CD4-positive, alpha-beta T cell treated with Interleukin-15 for 4 hours (primary cell): ENCODE data around the gene RAB24.
"Not testable (repeated sequence)": the region's sequence is repeated elsewhere in the genome, so short reads cannot be mapped to it uniquely, and the experiment has no call there.

ENCODE experiments used
- DNase-seq: peaks from one replicate; pipeline ENCODE4 v3.0.0-alpha.2; 2020; ENCODE audit warnings: low spot score

Gene RAB24

DNA sequence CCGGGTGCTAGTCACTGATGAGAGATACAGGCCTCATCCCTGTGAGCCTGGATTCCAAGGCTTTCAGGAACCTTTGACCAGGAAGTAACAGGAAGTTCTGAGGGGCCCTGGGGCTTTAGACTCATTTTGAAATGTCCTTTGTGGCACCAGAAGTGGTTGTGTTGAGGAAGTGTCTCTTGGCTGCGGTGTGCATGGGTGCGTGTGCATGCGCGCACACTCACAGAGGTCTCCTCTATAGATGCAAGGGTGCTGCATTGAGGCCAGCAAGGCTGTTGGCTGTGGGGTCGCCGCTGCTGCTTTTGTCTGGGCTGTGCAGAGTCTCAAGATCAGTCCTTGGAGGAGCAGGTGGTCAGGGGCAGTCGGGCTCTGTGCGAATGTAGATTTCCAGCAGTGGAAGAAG lies 7.6 kb downstream of the RAB24 start:
- DNase-seq, result no peak

DNA sequence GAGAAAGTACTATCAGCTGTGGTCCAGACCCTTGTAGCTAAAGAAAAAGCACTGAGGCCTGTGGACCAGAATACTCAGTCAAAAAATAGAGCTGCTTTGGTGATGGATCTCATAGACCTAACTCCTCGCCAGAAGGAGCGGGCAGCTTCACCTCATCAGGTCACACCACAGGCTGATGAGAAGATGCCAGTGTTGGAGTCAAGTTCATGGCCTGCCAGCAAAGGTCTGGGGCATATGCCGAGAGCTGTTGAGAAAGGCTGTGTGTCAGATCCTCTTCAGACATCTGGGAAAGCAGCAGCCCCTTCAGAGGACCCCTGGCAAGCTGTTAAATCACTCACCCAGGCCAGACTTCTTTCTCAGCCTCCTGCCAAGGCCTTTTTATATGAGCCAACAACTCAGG lies 8.9 kb downstream of the RAB24 start:
- no peak for DNase-seq

DNA sequence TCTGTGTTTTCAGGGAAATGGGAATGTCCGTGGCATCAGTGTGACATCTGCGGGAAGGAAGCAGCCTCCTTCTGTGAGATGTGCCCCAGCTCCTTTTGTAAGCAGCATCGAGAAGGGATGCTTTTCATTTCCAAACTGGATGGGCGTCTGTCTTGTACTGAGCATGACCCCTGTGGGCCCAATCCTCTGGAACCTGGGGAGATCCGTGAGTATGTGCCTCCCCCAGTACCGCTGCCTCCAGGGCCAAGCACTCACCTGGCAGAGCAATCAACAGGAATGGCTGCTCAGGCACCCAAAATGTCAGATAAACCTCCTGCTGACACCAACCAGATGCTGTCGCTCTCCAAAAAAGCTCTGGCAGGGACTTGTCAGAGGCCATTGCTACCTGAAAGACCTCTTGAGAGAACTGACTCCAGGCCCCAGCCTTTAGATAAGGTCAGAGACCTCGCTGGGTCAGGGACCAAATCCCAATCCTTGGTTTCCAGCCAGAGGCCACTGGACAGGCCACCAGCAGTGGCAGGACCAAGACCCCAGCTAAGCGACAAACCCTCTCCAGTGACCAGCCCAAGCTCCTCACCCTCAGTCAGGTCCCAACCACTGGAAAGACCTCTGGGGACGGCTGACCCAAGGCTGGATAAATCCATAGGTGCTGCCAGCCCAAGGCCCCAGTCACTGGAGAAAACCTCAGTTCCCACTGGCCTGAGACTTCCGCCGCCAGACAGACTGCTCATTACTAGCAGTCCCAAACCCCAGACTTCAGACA lies 9.5 kb downstream of the RAB24 start:
- no peak for DNase-seq

DNA sequence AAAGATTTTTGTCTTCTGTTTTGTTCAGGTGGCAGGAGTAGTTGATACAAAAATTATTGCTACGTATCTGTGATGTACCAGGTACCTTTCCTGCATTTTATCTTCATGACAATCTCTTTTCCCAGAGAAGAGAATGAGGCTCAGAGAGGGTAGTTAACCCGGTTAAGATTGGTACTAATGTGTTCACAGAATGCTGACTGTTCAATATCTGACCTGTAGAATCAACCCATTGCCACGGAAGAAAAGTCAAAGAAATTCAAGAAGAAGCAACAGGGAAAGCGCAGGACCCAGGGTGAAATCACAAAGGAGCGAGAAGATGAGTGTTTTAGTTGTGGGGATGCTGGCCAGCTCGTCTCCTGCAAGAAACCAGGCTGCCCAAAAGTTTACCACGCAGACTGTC lies 11.8 kb downstream of the RAB24 start:
- no peak for DNase-seq

DNA sequence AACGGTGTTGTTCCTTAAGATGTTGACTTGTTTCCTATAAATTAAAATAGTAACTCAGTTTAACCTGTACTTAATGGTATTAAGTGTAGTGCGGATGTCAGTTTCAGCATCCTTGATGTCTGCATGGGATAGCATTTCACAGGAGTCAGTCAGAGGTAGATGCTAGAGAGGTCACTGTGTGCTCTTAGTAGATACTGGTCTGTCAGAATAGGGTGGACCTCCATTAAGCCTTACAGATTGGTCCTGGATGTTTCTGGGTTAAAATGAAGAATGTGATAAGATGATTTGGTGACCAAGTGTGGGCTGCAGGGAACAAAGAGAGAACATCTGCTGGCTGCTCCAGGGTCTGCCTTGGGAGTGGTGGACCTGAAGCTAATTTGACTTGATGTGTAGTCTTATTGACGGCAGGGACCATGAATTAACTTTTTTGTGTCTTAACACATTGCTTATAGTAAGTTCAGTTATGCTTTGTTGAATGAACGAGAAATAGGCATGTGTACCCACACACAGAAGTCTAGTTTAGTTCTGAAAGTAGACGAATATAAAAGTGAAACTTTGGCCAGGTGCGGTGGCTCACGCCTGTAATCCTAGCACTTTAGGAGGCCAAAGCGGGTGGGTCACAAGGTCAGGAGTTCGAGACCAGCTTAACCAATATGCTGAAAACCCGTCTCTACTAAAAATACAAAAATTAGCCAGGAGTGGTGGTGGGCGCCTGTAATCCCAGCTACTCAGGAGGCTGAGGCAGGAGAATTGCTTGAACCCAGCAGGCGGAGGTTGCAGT lies 12.5 kb downstream of the RAB24 start:
- no peak for DNase-seq

DNA sequence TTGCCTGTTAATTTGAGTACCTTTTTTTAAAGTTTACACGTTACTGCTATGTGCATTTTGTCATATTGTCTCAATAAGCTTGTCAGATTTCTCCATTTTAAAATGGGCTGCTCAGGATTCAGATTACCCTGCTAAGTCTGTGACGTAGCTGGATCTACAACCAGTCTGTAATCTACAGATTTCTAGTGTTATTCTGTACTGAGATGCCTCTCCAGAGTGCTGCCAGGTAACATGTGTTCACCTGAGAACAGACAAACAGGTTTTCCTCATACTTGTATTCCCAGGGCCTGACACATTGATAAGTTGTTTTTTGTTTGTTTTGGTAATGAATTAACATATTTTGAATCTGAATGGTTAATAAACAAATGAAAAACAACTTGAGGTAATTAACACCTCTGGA lies 15.3 kb downstream of the RAB24 start:
- DNase-seq, result no peak

DNA sequence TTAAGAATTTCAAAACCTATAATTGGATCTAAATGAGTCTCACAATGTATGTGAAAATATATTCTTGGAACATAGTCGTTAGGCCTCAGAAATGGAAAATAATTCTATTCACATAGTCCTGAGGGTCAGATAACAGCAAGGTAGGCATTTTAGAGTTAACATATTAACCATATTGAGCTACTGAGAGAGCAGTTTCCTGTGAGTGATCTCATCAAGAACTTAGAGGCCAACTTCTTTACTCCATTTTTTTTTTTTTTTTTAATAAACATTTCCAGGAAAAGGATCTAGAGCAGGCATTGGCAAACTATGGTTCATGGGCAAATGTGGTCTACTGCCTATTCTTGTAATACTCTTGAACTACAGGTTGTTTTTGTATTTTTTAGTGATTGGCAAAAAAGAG lies 26.6 kb downstream of the RAB24 start:
- DNase-seq, result no peak

DNA sequence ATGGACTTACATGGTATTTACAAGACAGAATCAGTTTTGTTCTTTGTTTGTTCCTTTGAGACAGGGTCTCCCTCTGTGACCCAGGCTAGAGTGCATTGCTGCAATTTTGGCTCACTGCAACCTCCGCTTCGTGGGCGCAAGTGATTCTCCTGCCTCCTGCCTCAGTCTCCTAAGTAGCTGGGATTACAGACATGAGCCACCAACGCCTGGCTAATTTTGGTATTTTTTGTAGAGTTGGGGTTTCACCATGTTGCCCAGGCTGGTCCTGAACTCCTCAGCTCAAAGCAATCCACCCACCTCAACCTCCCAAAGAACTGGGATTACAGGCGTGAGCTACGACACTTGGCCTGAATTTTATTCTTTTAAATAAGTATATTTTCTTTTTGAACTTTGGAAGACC lies 27.6 kb downstream of the RAB24 start:
- no peak for DNase-seq

DNA sequence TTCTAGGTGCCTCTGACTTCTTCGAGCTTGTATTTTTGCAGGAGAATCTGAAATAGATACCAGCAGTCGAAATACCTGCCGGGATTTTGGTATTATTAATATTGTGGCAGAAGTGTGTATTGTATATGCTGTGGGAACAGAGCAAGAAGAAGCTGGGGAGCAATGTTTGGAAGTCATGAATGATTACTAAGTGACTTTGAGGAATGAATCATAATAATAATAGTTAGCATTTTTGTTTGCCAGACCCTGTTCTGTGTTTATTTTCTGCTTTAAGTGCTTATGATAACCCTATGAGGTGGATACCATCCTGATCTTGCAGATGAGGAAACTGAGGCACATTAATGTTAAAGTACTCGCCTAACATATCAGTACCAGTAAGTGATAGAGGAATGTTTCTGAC lies 32.4 kb downstream of the RAB24 start:
- no peak for DNase-seq

DNA sequence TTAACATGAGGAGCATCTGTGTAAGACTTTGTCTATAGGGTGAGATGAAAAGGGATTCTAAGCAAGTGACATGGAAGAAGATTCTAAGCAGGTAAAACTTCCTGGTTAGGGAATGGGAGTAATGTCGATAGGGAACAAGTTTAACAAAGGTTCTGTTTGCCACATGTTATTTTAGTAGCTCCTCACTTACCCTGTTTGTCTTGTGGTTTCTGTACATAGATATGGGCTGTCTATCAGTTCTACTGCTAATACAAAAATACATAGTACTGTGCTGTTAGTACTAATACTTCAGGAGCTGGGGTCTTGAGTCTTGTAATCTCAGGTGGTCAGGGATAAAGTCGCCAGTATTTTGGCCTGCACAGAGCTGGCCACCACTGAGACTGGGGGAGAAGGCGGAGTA lies 32.9 kb downstream of the RAB24 start:
- no peak for DNase-seq

DNA sequence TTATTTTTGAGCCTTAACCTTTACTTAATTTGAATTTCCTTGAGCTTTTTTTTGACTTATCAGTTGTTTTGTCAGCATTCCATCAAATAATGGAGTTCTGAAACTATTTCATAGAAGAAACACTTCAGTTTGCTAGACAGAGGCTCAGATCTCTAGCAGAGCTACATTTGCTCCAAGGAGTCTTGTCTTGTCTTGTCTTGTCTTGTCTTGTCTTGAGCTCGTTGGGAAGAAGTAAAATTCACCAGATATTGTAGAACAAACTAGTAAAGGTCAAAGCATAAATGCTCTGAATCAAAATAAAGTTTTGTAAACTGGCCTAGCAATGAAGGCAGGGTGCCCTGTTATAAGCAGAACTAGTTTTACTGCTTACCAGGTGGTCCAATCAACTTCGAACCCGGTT lies 33.5 kb downstream of the RAB24 start:
- no peak for DNase-seq

DNA sequence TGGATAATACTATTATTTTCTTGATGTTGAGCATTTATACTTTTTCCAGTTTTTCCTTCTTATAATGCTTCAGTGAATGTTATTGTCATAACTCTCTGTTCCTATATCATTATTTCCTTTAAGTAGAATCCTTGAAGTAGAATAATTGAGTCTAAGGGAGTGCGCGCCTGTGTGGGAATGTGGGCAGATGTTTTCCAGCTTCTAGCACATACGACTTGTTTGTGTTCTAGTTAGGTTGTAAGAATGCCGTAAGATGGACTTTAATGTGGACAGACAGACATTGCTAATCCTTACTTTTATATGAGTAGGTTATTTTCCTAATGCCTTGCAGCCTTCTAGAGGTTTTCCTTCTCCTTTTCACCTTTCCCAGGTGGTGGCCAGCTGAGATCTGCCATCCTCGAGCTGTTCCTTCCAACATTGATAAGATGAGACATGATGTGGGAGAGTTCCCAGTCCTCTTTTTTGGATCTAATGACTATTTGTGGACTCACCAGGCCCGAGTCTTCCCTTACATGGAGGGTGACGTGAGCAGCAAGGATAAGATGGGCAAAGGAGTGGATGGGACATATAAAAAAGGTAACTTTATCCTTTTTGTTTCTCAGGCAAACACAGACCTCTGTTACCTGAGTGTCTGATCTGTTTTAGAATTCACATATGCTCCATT lies 34.2 kb downstream of the RAB24 start:
- no peak for DNase-seq

DNA sequence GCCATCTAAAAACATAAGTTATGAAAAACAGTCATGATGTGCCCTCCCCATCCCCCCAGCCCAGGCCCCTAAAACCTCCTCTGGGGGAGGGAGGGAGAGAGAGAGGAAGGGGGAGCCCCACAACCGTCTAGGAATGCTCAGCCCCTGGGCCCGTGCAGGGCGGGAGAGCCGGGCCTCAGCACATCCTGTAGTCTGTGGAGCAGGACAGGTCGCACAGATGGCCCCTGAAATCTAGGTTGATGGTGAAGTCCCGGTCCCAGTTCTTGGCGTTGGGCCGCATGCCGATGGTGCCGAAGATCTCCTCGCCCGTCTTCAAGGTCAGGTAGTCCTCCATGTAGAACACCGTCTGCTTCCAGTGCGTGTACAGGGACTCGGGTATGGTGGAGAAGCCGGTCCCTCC lies 38.1 kb downstream of the RAB24 start:
- DNase-seq, result no peak

DNA sequence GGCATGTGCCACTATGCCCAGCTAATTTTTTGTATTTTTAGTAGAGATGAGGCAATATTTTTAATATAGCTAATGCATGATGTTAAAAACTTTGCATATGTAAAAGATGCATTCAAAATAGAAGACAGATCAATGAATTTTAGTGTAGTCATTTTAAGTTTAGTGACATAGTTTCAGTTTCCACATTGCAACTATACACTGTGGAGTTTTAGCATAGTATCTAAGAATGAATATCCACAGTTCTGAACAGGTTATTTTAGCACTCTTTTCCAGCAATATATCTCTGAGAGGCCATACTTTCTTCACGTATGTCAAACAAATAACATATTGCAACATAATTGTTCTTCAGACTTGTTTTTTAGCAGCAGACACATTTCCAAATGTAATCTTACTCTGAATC lies 39.3 kb downstream of the RAB24 start:
- DNase-seq, result no peak

DNA sequence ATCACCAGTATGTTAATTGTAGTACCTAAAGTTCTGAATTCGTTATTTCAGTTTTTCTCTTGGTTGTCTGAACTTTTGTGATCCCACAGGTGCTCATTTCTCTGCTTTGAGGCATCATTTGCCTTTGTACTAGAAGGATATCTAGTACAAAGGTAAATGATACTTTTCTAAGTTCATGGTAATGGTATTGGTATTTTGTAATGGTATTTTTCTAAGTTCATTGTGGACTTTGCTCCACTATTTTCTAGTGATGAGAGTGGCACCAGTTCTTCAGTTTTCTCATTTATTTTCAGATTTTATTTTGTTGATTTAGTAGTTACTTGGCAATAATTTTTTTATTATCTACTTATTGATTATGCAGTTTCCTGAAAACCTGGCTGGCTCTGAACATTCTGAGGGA lies 42.0 kb downstream of the RAB24 start:
- no peak for DNase-seq

DNA sequence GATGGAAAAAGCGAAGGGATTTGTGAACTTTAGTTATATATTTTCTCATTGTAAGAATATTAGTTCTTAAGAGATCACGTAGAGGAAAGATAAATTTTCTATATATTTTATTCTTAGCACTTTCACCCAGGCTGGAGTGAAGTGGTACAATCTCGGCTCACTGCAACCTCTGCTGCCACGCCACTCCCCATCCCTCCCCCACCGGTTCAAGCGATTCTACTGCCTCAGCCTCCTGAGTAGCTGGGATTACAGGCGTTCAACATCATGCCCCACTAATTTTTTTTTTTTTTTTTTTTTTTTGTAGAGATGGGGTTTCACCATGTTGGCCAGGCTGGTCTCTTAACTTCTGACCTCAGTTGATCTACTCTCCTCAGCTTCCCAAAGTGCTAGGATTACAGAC lies 42.6 kb downstream of the RAB24 start:
- DNase-seq, result no peak

DNA sequence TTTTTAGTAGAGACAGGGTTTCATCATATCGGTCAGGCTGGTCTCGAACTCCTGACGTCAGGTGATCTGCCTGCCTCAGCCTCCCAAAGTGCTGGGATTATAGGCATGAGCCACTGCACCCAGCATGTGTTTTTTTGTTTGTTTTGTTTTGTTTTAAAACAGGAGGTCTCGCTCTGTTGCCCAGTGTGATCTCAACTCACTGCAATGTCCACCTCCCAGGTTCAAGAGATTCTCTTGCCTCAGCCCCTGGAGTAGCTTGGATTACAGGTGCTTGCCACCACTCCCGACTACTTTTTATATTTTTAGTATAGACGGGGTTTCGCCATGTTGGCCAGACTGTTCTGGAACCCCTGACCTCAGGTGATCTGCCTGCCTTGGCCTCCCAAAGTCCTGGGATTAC lies 44.8 kb downstream of the RAB24 start:
- not testable (repeated sequence) for DNase-seq

DNA sequence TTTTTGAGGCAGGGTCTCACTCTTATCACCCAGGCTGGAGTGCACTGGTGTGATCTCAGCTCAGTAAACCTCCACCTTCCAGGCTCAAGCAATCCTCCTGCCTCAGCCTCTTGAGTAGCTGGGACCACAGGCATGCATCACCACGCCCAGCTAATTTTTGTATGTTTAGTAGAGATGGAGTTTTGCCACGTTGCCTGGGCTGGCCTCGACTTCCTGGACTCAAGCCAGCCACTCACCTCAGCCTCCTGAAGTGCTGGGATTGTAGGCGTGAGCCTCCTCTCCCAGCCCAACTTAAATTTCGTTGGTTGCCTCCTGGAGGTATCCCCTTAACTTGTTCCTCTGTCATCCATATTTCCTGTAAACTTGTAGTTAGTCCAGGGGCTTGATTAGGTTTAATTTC lies 47.2 kb downstream of the RAB24 start:
- DNase-seq, result no peak

DNA sequence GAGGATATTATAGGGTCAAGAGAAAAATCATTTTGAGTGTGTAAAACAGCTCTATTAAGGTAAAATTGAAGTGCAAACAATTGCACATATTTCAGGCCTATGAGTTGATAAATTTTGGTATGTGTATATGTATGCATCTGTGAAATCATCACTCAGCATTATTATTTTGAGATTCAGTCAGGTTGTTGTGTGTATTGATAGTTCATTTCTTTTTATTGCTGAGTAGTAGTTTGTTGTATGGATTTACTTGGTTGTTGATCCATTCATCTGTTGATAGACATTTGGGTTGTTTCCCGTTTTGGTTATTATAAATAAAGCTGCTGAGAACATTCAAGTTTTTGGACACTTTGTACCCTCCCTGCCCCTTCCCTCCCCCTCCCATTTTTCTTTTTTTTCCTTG lies 50.3 kb downstream of the RAB24 start:
- DNase-seq, result no peak
